GM12891 (cell line): Measurements from ENCODE around the gene CCDC154.

Experiments
- DNase-seq: peaks from one replicate; pipeline ENCODE4 v3.0.0; 2011; ENCODE audit warnings: low spot score; ENCODE audit not compliant: insufficient read length
- FAIRE-seq: peaks from 2 replicates; lab custom pipeline; 2011; peaks lifted over from hg19 to GRCh38; lab: Jason Lieb, UNC
- PAX5 ChIP-seq: IDR thresholded peaks from 2 replicates; pipeline ENCODE4 v1.6.1; 2011; ENCODE audit warnings: low read length, moderate library complexity, mild to moderate bottlenecking; ENCODE audit not compliant: insufficient read depth, severe bottlenecking
- POLR2A ChIP-seq: IDR thresholded peaks from 2 replicates; pipeline ENCODE4 v1.6.1; 2011; ENCODE audit warnings: low read depth, low read length, control low read depth
- POLR2AphosphoS5 ChIP-seq: IDR thresholded peaks from 2 replicates; pipeline ENCODE4 v1.6.1; 2011; ENCODE audit warnings: low read depth, low read length, control low read depth
- POU2F2 ChIP-seq: IDR thresholded peaks from 2 replicates; pipeline ENCODE4 v1.6.1; 2011; ENCODE audit warnings: low read depth, mild to moderate bottlenecking, control low read depth, low read length, moderate library complexity
- SPI1 ChIP-seq: IDR thresholded peaks from 2 replicates; pipeline ENCODE4 v1.6.1; 2011; ENCODE audit warnings: low read depth, low read length, control low read depth
- TAF1 ChIP-seq: IDR thresholded peaks from 2 replicates; pipeline ENCODE4 v1.6.1; 2011; ENCODE audit warnings: low read depth, low read length, control low read depth

The CCDC154 gene

DNA sequence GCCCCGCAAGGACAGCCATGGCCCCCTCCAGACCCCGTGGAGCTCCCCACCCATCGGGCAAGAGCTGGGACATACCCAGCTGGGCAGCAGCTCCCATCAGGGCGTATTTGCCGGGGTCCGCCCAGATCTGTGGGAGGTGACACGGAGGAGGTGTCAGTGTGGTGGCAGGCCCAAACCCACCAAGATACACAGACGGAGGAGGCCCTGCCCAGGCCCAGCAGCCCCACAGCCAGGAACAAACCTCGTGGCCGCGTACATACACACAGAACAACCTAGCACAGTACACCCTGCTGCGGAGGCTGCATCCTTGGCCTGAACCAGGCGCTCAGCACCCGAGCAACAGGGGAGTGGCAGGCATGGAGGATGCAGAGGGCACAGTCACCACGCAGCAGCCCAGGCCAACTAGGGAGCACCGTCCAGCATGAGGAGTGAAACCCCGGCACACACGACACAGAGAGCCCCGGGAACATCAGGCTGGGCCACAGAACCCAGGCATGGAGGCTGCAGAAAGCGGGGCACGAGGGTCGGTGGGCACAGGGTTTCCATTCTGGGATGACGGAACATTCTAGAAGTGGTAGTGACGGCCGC is 4.9 kb upstream of the CCDC154 start:
- DNase-seq, result no peak
- FAIRE-seq, result no peak
- TF ChIP-seq PAX5 (no peak), POLR2A (no peak), TAF1 (no peak), POU2F2 (no peak), POLR2AphosphoS5 (no peak), SPI1 (no peak)

DNA sequence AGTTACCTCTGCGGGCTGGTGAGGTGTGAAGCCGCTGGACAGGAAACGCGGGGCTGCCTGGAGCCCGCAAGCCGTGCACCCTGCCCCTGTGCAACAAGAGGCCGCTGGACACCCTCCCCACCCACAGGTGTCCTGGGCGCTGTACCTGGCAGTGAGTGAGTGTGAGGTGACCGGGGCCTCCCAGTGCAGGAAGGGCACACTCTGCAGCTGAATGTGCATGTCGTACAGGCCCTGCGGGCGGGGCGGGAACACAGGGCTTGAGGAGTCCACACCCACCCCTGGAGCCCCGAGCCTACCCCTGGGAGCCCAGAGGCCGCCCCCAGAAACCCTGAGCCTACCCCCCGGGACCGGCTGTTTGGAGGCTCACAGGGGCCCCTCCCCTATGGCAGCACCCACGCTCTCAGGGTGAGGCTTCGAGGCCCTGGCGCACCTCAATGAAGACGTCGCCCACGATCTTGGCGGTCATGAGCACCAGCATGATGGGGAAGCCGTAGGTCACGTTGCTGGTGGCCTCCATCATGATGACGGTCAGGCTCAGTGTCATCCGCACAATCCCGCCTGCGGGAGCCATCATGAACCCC is 4.3 kb upstream of the CCDC154 start:
- FAIRE-seq (no peak), DNase-seq (no peak)
- TF ChIP-seq TAF1, result no peak
- no peak for TF ChIP-seq POU2F2
- TF ChIP-seq SPI1, result no peak
- TF ChIP-seq PAX5, result no peak
- TF ChIP-seq POLR2AphosphoS5, result no peak
- no peak for TF ChIP-seq POLR2A

DNA sequence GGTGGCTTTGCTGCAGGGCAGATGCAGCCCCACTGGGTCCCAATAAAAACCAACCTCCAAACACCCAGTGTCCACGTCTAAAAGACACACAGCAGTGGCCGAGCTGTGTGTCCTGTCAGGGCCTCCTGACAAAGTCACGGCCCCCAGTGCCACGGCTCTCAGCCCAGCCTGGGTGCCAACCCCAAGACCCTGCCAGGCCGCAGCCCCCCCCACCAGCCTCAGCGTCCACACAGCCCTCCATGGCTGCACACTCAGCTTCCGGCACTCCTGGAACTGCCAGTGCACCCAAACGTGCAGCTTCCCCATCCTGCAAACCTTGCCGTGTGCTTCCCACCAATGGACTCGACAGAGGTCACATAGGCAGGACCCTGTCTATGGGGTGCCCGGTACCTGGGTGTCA is 3.6 kb upstream of the CCDC154 start:
- FAIRE-seq (no peak), DNase-seq (no peak)
- TF ChIP-seq PAX5 (no peak), POLR2A (no peak), TAF1 (no peak), POLR2AphosphoS5 (no peak), POU2F2 (no peak), SPI1 (no peak)

DNA sequence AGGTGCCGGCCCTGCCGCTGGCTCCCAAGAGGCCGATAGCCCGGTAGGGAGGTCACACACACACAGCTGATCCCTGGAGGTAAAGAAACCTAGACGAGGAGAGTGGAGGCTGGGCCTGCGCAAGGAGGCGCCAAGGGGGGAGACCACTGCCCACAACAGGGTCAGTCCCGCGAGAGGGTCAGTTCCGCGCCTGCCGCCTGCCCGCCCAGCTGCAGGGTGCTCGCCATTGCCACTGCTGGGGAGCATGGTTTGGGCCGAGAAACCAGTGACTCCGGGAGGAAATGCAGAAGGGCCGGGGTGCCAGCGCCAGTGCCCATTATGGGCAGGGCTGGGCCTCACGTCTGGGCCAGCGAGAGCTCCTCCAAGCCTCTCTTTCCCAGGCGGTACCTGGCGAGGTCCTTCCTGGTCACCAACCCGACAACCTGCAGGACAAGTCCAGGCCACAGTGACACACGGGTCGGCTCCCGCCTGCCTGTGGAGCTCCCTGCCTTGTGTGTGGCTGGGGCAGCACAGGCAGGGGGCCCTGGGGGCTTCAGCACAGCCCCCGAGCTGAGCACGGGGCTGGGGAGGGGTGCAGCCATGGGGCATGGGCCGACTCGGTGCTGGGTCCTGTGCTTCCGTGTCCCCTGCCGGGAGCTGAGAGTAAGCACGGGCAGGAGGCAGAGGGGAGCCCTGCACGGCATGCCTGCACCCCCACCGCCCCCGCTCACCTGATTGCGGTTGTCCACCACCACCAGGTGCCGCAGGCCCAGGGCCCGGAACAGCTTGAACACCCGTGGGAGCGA is 2.1 kb upstream of the CCDC154 start:
- FAIRE-seq, result no peak
- DNase-seq, result no peak
- TF ChIP-seq TAF1 (no peak), POLR2A (no peak), POLR2AphosphoS5 (no peak), POU2F2 (no peak), SPI1 (no peak), PAX5 (no peak)

DNA sequence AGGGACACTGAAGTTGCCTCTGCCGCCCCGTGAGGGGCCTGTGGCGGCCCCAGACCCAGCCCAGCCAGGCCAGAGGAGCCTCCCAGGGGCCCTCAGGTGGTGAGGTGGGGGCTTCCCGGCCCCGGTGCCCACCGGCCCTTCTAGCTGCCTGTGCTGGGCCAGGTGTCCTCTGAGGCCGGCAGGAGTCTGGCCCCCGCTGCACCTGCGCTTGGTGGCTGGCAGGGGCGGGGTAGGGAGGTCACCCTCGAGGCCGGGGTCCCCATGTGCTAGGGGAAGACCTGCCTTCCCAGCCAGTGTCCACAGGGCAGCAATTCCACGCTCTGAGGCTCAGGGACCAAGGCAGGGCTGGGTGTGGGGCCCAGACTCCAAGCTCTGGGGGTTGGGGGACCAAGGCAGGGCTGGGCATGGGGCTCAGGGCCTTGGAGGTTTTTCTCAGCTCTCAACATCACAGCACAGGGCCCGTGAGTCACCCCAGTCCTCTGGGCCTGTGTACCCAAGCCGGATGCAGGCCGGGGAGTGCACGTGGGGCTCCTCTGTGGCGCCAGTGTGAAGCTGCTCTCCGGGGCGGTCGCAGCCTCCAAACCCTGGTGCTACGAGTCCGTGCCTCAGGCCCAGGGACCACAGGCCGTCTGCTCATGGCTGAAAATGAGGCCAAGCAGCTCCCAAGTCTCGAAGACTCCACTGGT is 1.3 kb upstream of the CCDC154 start:
- DNase-seq (no peak), FAIRE-seq (no peak)
- TF ChIP-seq TAF1, result no peak
- TF ChIP-seq SPI1, result no peak
- no peak for TF ChIP-seq POU2F2
- TF ChIP-seq PAX5, result no peak
- no peak for TF ChIP-seq POLR2A
- TF ChIP-seq POLR2AphosphoS5, result no peak

DNA sequence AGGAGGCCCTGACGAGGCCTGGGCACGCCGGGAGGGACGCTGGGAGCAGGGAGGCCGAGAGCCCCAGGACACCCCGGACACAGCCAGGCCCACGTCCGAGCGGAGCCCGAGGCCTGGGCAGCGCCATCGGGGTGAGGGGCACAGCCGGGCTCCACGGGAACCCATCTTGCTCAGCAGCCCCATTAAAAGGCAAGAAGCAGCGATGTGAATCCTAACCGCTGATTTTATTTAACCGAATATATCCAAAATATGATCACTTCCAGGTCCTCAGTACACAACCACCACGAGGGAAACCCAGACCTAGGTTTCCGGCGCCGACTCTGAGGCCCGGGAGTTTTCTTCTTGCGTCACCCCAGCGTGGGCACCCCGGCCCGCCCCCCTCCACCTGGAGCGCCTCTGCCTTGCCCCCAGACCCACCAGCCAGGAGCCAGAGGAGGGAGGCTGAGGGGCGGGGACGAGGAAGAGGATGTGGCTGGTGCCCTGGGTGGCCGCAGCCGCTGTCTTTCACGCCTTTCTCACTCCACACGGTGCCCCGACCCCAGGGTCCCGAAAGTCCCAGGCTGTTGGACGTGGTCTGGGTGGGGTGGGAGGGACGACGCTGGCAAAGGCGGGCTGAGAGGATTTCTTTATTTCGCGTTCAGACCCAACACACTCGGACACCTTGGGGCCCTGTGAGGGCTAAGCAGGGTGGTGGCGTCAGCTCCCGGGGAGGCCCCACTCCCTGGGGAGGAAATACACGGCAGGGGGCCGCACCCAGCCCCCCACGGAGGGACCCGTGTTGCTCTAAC is 568 bp upstream of the CCDC154 start:
- FAIRE-seq (no peak), DNase-seq (no peak)
- TF ChIP-seq PAX5, result no peak
- no peak for TF ChIP-seq POU2F2
- no peak for TF ChIP-seq SPI1
- TF ChIP-seq POLR2A, result no peak
- TF ChIP-seq POLR2AphosphoS5, result no peak
- no peak for TF ChIP-seq TAF1

DNA sequence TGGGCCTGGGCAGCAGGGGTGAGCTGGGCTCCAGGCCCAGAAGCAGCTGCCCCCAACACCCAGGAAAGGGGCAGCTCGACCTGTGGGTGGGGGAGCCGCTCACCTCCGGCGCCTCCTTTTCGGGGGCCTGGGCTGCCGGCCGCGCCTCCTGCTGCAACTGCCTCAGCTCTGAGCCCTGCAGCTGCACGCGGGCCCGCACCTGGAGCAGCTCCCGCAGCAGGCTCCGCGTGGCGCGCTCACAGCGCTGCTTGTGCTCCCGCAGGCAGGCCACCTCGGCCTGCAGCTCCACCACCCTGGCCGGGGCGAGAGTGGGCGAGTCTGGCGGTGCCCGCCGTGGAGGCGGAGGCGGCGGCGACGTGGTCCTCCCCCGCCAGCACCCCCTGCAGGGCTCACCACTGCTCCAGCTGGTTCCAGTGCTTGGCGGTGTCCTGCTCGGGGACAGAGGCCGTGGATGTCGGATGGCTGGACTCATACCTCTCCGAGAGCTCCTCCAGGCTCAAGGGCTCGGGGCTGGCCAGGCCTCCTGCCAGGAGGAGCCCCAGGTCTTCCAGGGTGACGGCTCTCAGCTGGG is 868 bp downstream of the CCDC154 start:
- FAIRE-seq (no peak), DNase-seq (no peak)

DNA sequence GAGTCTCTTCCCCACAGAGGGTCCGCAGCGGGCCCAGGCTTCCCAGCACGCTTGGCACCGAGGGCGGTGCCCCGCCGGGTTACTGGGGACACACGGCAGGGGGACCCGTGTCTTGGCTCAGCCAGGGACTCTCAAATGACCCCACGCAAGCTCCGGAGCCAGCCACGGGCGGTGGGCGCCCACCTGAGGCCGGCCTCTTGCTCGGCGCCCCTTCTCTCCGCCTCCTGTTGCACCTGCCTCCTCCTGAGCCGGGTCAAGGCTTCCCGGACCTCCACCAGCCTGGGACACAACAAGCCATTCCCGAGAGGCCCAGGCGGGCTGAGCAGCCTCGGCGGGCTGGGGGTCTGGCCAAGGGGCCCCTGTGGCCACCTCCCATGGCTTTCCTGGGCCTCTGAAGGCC is 1.7 kb downstream of the CCDC154 start:
- FAIRE-seq, result no peak
- DNase-seq, result no peak
- no peak for TF ChIP-seq POU2F2
- TF ChIP-seq PAX5, result no peak
- no peak for TF ChIP-seq TAF1
- TF ChIP-seq POLR2A, result no peak
- TF ChIP-seq POLR2AphosphoS5, result no peak
- no peak for TF ChIP-seq SPI1

More for the DNA sequence above, 868 bp downstream of the CCDC154 start:
- TF ChIP-seq PAX5, result no peak
- TF ChIP-seq POLR2A, result no peak
- TF ChIP-seq TAF1, result no peak
- no peak for TF ChIP-seq POLR2AphosphoS5
- no peak for TF ChIP-seq POU2F2
- no peak for TF ChIP-seq SPI1
